ENCODE data around the gene DCN.
"Not testable (repeated sequence)": the region's sequence is repeated elsewhere in the genome, so short reads cannot be mapped to it uniquely, and the experiment has no call there.

The DCN gene, protein sequence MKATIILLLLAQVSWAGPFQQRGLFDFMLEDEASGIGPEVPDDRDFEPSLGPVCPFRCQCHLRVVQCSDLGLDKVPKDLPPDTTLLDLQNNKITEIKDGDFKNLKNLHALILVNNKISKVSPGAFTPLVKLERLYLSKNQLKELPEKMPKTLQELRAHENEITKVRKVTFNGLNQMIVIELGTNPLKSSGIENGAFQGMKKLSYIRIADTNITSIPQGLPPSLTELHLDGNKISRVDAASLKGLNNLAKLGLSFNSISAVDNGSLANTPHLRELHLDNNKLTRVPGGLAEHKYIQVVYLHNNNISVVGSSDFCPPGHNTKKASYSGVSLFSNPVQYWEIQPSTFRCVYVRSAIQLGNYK

DNA sequence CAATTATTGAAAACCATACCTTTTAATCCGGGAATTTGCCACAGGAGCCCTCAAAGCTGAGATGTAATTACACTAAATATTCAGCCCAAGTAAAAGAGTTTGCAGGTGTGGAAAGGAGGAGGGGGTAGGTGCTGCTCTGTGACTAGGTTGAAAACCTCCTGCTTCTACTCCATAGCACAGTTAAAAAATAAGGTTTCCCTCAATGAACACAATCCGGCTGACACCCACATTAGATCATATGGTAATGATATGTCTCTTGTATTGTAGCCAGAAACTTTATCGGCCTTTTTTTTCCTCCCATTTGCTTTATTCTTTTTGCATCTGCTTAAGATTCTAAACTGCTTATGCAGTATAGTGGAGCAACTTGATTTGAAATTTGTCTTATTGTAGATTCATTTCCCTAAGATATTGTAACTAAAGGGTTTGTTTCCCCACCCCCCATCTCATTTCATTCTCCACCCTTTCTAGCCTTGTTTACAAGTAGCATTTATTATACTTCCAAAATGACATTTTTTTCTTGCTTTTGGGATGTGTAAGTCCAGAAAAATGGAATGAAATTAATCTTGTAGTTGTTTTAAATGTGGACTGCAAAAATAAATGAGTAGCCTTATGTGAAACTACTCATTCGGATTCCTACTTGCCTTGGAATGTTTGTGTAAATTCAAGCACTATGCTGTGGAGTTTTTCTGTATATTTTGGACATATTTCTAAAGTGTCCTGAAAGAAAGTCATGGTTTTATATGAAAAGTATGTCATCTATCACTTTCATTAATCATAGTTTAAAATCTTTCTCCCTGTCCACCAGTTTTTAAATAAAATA lies at the start of gene DCN:
DCN (minus strand) TSS at position 182 of the 820 bp plus-strand sequence. CDS start 4,265 bp downstream, outside the sequence.
- DNase-seq (ENCODE audit: low read depth in 2 of 2): no peak

DNA sequence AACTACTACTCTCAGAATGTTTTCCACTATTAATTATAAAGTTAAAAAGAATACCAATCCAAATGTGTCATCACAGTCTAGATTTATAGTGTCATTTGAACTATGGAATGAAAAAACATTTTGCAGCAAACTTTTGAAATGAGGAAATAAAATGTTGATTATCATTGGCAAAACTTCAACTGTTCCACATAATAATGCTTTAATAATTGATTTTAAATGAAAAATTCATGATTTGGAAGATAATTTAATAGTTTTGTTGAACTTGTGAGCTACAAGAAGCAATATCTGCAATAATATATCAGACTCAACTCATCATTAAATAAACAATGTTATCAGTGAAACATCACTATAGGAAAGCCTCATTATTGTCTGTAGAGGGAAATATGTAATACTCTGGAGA lies 48.2 kb upstream of the DCN start:
- DNase-seq (ENCODE audit: low read depth in 2 of 2): no peak

DNA sequence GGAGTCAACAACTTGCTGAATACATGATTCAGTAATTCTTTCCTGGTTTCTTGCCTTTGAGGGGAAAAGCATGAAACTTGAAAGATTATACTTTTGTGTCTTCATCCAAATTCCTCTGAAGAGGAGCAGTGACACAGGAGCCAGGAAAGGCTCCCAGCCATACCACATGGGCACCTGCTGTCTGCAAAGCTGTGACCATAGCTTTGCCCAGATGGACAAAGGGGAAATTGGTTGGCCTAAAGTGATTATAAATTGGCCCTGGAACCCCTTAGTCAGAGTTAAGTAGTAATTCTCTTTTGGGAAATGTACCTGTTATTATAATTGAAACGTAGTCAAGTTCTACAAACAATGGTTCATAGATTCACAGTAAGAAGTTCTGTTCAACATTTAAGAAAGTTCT lies 44.3 kb upstream of the DCN start:
- DNase-seq (ENCODE audit: low read depth in 2 of 2): no peak

DNA sequence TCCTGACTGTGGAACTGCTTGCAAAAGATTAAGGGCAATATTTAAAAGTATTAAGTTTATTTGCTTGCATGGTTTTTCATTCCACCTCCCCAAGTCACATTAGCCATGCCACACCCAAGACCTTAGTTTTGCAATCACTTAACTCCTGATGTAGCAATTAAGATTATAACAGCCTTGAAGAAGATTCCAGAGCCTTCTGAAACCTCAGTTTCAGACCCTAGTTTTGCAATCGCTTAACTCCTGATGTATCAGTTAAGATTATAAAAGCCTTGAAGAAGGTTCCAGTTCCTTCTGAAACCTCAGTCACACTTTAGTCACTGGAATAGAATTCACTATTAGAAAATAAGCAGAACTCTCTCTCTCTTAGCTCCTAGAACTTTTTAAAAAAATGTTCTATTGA lies 42.7 kb upstream of the DCN start:
- no peak for DNase-seq (ENCODE audit: low read depth in 2 of 2)

DNA sequence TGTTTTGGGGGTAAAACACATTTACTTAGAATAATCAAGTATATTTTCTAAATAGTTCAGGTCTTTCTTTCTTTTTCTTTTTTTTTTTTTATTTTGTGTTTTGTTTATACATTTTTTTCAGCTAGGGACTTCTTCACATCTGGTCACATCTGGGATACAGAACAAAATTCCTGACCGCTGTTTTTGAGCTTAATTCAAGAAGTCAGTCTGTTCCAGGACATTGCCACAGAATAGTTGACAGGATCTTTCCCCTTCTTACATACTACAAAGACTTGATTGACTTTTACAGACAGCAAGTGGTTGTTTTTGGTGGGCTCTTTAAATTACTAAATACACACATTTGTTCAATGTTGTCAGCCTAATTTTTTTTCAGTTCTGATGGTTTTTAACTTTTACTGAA lies 41.8 kb upstream of the DCN start:
- DNase-seq (ENCODE audit: low read depth in 2 of 2): no peak

DNA sequence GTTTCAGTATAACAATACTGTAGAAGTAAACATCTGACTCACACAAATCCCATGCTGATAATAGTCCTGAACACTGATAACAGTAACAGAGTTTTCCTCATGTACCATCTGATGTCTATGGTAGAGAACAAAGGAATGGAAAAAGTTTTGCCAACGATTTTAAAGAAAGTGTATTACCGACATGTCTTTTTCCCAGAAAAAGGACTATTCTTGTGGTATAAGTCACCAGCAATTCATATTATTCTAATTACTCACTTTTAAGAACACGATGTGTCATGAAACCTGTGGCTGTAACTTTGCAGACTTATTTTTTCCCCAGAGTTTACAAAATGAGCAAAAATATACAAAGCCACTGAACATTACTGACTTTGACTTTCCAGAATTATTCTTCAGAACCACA lies 40.1 kb upstream of the DCN start:
- no peak for DNase-seq (ENCODE audit: low read depth in 2 of 2)

DNA sequence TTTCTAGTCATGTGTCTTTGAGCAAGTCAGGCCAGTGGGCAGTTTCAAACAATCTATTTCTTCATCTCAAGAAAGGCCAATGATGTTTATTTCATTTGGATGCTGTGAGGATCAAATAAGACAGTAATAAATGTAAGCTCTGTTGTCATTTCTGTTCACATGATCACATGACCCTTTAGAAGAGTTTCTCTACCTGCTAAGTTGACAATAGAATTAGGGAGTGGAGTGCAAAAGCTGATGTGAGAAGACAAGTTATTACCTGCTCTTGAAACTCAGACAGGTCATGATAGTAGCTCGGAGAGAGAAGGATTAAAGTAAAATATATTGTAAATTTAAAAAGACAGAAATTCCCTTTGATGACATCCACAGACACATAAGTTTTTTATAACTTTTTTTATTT lies 37.3 kb upstream of the DCN start:
- no peak for DNase-seq (ENCODE audit: low read depth in 2 of 2)

DNA sequence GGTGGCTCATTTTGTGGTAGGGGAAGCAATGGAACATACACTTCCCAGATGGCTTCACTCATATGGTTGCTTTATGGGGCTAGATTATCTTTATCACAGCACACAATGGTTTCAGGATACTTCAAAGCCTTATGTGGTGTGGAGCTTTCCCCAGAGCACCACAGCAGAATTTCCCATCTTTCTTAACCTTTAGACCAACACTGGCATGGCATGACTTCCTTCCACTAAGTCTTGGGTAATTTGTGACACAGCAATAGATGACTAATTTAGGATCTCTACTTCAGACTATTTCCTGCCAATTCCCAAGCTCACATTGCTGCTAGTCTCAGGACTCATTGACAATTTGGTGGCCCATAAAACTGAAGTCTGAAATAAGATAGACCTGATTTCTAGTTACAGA lies 36.9 kb upstream of the DCN start:
- no peak for DNase-seq (ENCODE audit: low read depth in 2 of 2)

DNA sequence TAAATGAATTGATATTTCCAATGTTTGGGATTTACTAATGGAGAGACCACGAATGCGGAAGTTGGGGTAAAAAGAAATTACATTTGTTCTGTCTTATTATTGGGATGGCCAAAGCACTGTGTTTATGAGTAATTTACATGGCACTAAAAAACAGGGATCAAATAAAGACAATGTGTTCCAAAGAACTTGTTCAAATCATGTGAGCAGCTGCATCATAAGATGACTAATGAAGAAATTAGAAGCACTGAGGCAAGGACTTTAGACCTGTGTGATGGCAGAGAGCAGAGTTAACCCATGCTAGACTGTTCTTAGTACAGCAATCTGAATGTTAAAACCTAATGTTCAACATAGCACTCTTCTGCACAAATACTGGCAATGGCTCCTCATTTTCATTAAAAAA lies 34.3 kb upstream of the DCN start:
- DNase-seq (ENCODE audit: low read depth in 2 of 2): no peak

DNA sequence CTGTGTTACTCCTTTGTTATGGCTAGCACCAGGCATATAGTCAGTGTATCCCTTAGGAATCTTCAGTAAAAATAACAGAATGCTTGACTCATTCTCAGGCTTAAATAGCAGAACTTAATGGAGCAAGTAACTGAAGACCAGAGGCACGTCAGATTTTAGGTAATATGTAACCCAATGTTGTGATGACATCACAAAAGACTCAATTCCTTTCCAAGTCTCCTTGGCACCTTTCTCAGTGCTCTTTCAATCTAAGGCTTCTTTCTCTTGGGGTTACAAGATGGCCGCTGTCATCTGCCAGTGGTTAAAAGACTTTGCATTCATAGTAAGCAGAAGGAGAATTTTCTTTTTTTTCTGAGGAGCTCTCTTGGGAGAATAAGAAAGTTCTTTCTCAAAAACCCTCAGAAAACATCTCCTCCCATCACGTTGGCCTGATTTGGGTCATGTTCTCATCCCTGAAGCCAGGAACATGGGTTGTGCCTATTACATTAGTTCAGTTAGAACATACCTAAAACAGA lies 33.4 kb upstream of the DCN start:
- no peak for DNase-seq (ENCODE audit: low read depth in 2 of 2)

DNA sequence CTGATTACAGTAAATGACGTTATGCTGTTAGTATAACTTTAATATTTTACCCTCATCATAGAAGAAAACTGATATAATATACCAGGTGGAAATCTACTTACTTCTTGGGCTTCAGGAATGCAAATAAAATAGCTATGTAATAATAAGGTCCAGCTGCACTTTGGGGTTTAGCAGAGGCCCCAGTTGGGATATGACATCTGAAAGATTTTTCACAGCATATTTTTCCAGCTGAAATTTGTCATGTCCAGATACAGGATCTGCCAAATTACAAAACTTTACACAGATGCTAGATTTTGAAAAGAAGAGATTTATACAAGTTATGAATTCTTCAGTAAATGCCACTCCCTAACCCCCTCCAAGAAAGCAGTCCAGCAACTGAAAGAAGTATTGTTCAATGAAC lies 29.2 kb upstream of the DCN start:
- DNase-seq (ENCODE audit: low read depth in 2 of 2): no peak

DNA sequence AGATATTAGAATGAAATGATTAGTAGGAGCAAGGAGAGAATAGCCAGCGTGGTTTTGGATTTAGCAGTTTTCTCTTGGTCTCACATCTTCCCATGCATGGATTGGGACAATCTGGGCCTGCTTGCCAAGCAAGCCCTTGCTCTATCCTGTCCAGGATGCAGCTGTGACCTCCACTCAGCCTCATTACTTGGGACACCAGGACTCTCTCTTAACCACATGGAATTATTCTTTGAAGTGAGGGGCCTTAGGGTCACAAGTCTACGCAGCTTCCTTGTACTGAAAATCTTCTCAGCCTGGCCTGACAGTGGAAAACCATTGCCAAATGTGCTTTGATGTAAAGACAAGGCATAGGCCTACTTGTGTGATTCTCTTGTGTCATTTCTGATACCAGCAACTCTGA lies 28.0 kb upstream of the DCN start:
- DNase-seq (ENCODE audit: low read depth in 2 of 2): no peak

DNA sequence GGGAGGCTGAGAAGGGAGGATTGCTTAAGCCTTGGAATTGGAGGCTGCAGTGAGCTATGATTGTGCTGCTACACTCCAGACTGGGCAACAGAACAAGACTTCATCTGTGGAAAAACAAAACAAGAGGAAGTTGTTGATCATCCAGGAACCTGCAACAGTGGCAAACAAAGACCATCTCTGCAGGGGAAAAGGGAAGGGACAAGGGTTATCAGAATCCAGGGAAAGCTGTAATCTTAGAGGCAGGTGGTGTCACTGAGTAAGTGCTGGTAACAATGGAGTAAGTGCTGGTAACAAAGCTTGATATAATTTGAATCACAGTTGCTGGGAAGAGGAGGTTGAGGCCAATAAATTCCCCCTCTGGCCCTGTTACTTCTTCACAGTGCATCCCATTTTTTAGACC lies 27.5 kb upstream of the DCN start:
- DNase-seq (ENCODE audit: low read depth in 2 of 2): no peak

DNA sequence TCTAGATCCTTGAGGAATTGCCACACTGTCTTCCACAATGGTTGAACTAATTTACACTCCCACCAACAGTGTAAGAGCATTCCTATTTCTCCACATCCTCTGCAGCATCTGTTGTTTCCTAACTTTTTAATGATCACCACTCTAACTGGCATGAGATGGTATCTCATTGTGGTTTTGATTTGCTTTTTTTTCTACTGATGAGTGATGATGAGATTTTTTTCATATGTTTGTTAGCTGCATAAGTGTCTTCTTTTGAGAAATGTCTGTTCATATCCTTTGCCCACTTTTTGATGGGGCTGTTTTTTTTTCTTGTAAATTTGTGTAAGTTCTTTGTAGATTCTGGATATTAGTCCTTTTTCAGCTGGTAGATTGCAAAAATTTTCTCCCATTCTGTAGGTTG lies 24.7 kb upstream of the DCN start:
- not testable (repeated sequence) for DNase-seq (ENCODE audit: low read depth in 2 of 2)

DNA sequence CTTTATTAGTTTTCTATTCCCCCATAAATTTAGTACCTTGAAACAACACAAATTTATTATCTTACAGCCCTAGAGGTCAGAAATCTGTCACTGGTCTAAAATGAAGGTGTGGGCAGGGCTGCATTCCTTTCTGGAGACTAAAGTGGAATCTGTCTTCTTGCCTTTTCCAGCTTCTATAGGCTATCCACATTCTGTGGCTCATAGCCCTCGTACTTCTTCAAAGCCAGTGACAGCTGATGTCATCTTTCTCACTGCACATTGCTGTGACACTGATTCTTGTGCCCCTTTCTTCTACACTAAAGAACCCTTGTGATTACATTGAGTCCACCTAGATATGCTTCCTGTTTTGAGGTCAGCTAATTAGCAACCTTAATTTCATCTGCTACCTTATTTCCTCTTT lies 23.2 kb upstream of the DCN start:
- DNase-seq (ENCODE audit: low read depth in 2 of 2): no peak

DNA sequence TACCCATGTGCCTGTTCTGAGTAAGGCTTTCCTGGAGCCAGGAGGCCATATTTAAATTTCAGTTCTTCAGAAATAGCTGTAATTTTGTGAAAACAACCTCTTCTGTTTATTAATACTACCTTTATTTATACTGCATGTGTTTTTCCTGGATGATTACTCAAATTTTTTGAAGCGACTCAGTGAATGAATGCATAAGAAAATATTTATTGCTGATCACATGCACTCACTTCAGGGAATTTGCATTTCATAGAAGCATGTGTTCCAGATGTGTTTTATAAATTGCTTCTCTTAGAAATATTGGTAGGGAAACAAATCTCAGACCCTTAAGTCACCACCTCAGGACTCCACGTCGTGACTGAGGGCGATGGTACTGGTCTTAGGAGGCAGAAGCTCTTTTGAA lies 21.8 kb upstream of the DCN start:
- no peak for DNase-seq (ENCODE audit: low read depth in 2 of 2)

DNA sequence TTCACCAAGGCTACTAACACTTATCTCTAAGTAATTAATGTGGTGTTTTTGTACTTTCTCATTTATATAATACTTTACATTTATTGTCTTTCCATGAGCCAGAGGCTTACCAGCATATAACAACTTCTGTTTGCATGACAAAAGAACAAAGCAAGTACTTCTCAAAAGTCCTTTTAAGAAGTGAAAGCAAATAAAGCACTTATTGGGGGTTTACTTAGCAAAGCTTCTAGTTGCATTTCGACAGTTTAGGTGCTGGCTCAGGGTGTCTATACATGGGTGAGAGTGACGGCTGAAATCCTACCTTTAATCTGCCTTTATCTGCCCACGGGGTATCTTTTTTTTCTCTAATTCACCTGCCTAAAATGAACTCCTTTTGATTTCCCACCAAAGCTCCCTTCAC lies 21.0 kb upstream of the DCN start:
- DNase-seq (ENCODE audit: low read depth in 2 of 2): no peak

DNA sequence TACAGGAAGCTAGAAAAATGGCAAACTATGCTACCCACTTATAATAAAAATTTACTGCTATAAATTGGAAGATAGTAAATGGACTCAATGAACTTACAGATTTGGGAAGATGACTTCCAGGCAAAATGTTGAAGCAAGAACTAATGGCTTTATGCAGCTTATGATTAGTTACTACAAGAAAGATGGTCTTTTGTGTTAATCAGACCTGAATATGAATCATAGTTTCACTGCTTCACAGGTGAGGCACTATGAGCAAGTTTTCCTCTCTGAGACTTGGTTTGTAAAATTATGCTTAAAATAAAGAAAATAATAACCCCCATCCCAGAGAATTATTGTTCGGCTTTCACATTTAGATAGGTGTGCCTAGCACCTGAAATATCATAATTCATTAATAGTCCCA lies 19.8 kb upstream of the DCN start:
- DNase-seq (ENCODE audit: low read depth in 2 of 2): no peak

DNA sequence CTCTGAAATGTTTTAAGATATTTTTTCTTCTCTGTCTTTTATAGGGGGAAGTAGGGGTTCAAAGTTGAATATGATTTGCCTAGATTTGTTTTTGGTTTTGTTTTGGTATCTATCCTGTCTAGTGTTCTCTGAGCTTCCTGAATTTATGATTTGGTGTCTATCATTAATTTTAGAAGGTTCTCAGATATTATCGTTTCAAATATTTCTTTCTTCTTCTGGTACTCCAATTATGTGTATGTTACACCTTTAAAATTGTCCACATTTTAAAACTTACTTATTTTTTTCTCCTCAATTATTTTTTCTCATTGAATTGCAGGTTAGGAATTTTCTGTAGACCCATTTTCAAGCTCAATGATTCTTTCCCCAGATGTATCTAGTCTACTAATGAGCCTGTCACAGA lies 13.8 kb upstream of the DCN start:
- DNase-seq (ENCODE audit: low read depth in 2 of 2): no peak

DNA sequence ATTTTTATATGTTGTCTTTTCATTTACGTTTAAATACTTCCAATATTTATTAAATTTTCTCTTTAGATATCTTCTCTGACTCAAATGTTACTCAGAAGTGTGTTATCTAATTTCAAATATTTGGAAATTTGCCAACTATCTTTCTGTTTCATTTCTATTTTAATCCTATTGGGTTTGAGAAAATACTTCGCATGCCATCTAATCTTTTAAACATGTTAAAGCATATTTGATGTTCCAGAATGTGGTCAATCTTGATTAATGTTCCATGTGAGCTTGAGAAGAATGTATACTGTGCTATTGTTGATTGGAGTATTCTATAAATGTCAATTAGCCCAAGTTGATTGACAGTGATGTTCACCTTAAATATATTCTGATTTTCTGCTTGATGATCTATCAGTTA lies 11.9 kb upstream of the DCN start:
- no peak for DNase-seq (ENCODE audit: low read depth in 2 of 2)

DNA sequence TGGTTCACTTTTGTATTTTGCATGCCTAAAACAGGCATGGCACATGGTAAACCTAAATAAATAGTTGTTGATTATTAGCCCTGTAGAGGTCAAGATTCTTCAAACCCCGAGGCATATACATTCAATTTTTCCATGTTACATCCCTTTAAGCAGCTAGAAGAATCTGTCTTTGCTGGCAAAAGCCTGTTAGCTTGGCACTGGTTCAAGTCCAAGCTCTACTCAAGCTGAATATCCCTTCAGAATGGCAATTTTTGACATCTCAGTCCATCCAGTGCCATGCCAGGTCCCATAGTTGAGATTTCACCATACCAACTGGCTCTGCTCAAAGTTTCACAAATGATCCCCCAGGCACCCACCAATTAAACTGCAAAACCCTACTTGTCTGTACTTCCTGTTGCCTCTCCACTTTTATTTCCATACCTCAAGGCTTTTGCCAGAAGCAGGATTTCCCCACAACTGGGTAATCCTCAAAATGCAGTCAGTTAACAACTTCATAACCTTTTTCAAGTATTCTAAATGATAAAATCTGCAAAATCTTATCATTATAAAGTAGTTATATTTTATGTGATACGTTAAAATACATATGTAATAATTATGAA lies 9.0 kb upstream of the DCN start:
- no peak for DNase-seq (ENCODE audit: low read depth in 2 of 2)

DNA sequence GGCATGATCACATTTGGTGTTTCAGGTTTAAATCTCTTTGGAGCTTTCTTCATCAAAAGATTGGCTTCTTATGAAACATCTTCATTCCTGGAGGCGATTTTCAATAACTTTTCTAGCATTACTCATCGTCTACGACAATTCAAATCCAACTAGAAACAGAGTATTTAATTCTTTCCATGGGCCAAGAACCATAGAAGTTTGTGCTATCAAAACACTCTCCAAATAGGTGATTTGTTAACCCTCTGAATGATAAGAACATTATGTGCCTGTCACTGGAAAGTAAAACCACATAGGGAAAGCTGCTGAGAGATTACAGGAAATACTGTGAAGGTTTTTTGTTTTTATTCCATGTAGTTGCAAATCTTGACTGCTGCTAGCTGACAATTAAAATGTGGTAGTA lies 6.9 kb upstream of the DCN start:
- no peak for DNase-seq (ENCODE audit: low read depth in 2 of 2)

DNA sequence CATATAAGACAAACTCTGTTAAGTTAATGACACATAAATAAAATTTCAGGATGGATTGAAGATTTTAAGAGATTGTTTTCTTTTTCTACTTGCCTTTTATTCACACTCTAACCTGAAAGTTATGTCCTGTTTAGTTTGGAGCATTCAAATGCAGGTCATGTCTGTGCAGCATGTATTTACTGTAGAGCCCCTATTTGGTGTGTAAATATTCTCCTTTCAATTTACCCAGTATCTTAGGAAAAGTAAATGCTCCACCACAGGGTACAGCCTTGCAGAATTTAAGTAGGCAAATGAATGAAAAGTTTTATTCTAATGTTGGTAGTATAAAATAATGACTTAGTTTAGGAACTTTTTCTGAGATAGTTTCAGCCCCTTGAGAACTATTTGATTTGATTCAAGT lies 6.2 kb upstream of the DCN start:
- DNase-seq (ENCODE audit: low read depth in 2 of 2): no peak

Measured in stimulated activated CD8-positive, alpha-beta memory T cell treated with anti-CD3 and anti-CD28 coated beads, Interleukin-15, amount 100 ng/mL, for 48 hours (primary cell).